ENCODE measurements around the gene ZNF142.

ZNF142 gene

DNA sequence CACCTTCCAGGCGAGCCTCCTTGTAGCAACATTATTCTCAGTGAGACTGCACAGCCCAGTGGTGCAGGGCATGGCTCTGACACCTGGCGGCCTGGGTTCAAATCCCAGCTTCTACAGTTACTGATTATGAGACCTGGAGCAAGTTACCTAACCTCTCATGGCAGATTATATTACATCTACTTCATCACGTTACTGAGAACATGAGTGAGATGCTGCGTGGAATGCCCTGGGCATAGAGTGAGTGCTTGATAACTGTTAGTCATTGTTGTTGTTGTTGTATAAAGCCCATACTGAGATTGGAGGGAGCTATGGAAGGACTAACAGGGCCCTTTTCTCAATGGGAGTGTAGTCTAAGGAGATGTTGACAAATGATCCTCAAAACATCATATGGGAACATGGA, 33.1 kb downstream of the ZNF142 start:
- H3K4me3 ChIP-seq (ENCODE audit: insufficient read depth, low read depth, low read length, poor library complexity, severe bottlenecking), result no peak overlapping the region
- H3K36me3 ChIP-seq (ENCODE audit: control insufficient read depth, insufficient read depth, low read length), result no peaks in the 10 kb centered on the region
- H3K27ac ChIP-seq (ENCODE audit: insufficient read depth, low read length, poor library complexity, severe bottlenecking), result no peak overlapping the region
- H3K27me3 ChIP-seq (replicated peaks; ENCODE audit: control insufficient read depth, insufficient read depth, low read length, poor library complexity, severe bottlenecking), result no peaks in the 10 kb centered on the region
- no peaks in the 10 kb centered on the region for H3K4me1 ChIP-seq (ENCODE audit: control insufficient read depth, insufficient read depth, low read length, poor library complexity, severe bottlenecking)
- DNase-seq, result no peak
- no peaks in the 10 kb centered on the region for H3K9me3 ChIP-seq (ENCODE audit: control insufficient read depth, low read length)

DNA sequence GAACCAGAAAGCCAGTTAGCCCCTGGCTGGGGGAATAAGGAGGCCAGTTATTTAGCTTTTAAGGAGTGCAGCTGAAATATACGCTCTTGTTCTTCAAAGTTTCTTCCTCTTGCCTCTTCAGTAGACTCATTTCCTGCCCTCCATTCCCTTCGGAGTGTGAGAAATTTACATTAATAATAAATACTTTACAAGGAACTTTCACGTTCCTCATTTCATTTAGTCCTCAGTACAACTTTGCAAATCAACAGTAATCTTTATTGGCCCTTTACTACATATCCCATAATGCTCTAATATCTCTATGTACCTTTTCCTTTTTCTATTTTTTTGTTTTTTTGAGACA, 36.1 kb downstream of the ZNF142 start:
- no peaks in the 10 kb centered on the region for H3K4me1 ChIP-seq (ENCODE audit: control insufficient read depth, insufficient read depth, low read length, poor library complexity, severe bottlenecking)
- no peak overlapping the region for H3K4me3 ChIP-seq (ENCODE audit: insufficient read depth, low read depth, low read length, poor library complexity, severe bottlenecking)
- no peaks in the 10 kb centered on the region for H3K9me3 ChIP-seq (ENCODE audit: control insufficient read depth, low read length)
- no peak for DNase-seq
- H3K27ac ChIP-seq (ENCODE audit: insufficient read depth, low read length, poor library complexity, severe bottlenecking), result no peak overlapping the region
- no peaks in the 10 kb centered on the region for H3K27me3 ChIP-seq (replicated peaks; ENCODE audit: control insufficient read depth, insufficient read depth, low read length, poor library complexity, severe bottlenecking)
- H3K36me3 ChIP-seq (ENCODE audit: control insufficient read depth, insufficient read depth, low read length), result no peaks in the 10 kb centered on the region

DNA sequence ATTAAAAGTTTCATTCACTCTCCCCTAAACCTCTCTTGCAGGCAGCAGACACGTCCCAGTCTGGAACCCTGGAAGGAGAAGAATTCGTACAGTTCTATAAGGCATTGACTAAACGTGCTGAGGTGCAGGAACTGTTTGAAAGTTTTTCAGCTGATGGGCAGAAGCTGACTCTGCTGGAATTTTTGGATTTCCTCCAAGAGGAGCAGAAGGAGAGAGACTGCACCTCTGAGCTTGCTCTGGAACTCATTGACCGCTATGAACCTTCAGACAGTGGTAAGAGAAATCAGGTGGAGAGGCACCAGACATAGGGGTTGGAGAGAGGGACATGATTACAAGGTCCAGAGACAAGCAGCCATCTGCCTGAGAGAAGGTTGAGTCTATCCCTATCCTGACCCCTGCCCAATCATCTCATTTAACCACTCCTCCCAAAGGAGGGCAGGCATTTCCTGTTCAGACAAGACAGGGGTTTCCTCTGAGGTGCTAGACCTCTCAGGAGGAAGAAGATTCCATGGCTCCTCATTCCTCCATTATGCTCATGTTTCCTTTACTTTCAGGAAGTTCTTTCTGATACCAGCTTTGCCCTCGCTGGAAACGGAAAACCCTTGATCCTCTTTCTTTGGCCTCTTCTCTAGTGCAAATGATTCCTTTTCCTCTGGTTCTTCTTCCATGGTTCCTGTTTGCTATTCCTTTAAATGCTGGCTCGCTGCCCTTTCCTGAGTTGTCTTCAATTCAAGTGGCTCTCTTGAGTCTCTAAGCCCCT, 36.6 kb downstream of the ZNF142 start:
- H3K27ac ChIP-seq (ENCODE audit: insufficient read depth, low read length, poor library complexity, severe bottlenecking), result no peak overlapping the region
- H3K4me1 ChIP-seq (ENCODE audit: control insufficient read depth, insufficient read depth, low read length, poor library complexity, severe bottlenecking), result no peaks in the 10 kb centered on the region
- H3K27me3 ChIP-seq (replicated peaks; ENCODE audit: control insufficient read depth, insufficient read depth, low read length, poor library complexity, severe bottlenecking), result no peaks in the 10 kb centered on the region
- H3K9me3 ChIP-seq (ENCODE audit: control insufficient read depth, low read length), result no peaks in the 10 kb centered on the region
- no peaks in the 10 kb centered on the region for H3K36me3 ChIP-seq (ENCODE audit: control insufficient read depth, insufficient read depth, low read length)
- no peak for DNase-seq
- no peak overlapping the region for H3K4me3 ChIP-seq (ENCODE audit: insufficient read depth, low read depth, low read length, poor library complexity, severe bottlenecking)

- Histone ChIP-seq H3K27ac (ENCODE audit: insufficient read depth, low read length, poor library complexity, severe bottlenecking) (no peak overlapping the region), H3K4me1 (ENCODE audit: control insufficient read depth, insufficient read depth, low read length, poor library complexity, severe bottlenecking) (no peaks in the 10 kb centered on the region), H3K4me3 (ENCODE audit: insufficient read depth, low read depth, low read length, poor library complexity, severe bottlenecking) (no peak overlapping the region), H3K27me3 (replicated peaks; ENCODE audit: control insufficient read depth, insufficient read depth, low read length, poor library complexity, severe bottlenecking) (no peaks in the 10 kb centered on the region), H3K36me3 (ENCODE audit: control insufficient read depth, insufficient read depth, low read length) (no peaks in the 10 kb centered on the region), H3K9me3 (ENCODE audit: control insufficient read depth, low read length) (no peaks in the 10 kb centered on the region)
- no peak for DNase-seq
These were observed 38.4 kb downstream of the ZNF142 start for GRCh38 chr2:218621007-218621406.

GRCh38 chr2:218618102-218618860, 41.1 kb downstream of the ZNF142 start:
- Histone ChIP-seq H3K36me3 (ENCODE audit: control insufficient read depth, insufficient read depth, low read length) (no peaks in the 10 kb centered on the region), H3K4me3 (ENCODE audit: insufficient read depth, low read depth, low read length, poor library complexity, severe bottlenecking) (no peak overlapping the region), H3K27ac (ENCODE audit: insufficient read depth, low read length, poor library complexity, severe bottlenecking) (no peak overlapping the region)

DNA sequence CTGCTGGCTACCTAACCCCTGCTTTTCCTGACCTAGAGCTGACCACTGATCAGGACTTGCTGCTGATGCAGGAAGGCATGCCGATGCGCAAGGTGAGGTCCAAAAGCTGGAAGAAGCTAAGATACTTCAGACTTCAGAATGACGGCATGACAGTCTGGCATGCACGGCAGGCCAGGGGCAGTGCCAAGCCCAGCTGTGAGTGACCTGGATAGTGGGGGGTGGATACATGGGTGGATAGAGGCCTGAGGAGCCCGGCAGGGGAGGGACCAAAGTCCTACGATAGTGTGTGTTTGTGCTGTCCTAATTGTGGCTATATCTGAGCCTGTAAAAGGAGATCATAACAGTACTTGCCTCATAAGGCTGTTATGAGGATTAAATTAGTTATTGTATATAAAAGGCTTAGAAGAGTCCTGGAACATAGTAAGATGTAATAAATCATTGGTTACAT, 43.5 kb downstream of the ZNF142 start:
- Histone ChIP-seq H3K9me3 (ENCODE audit: control insufficient read depth, low read length) (no peaks in the 10 kb centered on the region), H3K4me3 (ENCODE audit: insufficient read depth, low read depth, low read length, poor library complexity, severe bottlenecking) (no peak overlapping the region), H3K27ac (ENCODE audit: insufficient read depth, low read length, poor library complexity, severe bottlenecking) (no peak overlapping the region), H3K4me1 (ENCODE audit: control insufficient read depth, insufficient read depth, low read length, poor library complexity, severe bottlenecking) (no peaks in the 10 kb centered on the region), H3K27me3 (replicated peaks; ENCODE audit: control insufficient read depth, insufficient read depth, low read length, poor library complexity, severe bottlenecking) (no peaks in the 10 kb centered on the region), H3K36me3 (ENCODE audit: control insufficient read depth, insufficient read depth, low read length) (no peaks in the 10 kb centered on the region)
- DNase-seq, result no peak

More at GRCh38 chr2:218618102-218618860, 41.1 kb downstream of the ZNF142 start:
- no peaks in the 10 kb centered on the region for H3K4me1 ChIP-seq (ENCODE audit: control insufficient read depth, insufficient read depth, low read length, poor library complexity, severe bottlenecking)
- DNase-seq, result no peak
- H3K9me3 ChIP-seq (ENCODE audit: control insufficient read depth, low read length), result no peaks in the 10 kb centered on the region
- H3K27me3 ChIP-seq (replicated peaks; ENCODE audit: control insufficient read depth, insufficient read depth, low read length, poor library complexity, severe bottlenecking), result no peaks in the 10 kb centered on the region

DNA sequence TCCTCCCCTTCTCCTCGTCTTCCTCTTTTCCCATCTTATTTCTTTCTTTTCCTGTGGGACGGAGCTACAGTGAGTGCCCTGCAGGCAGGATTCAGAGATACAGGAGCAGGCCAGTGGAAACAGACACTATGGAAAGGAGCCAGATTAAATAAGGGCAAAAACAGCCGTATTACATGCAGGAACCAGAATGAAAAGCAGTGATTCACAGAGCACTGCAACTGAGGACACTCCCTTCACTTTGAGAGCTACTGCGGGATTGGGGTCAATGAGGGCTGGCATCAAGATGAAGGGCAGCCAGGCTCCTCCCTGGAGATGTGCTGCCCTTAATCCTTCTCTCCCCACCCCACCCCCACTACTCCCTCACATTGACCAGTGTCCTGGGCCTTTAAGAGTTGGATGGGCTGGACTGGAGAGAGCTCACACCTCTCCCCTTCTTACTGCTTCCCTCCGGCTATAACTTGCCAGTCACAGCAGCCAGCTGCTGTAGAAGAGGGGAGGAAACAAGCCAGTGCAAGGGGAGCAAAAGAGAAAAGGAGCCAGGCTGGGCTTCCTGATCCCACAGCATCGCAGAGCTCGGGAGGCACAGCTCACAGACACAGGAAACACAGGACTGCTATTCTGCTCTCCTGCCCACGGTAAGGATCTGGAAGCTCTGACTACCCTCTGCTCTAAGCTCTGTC, 51.8 kb downstream of the ZNF142 start, which contains the start of gene PLCD4:
TSS of gene PLCD4 (plus strand) at position 464 of the 680 bp plus-strand sequence. CDS start 7,841 bp downstream, outside the sequence.
- Histone ChIP-seq H3K4me3 (ENCODE audit: insufficient read depth, low read depth, low read length, poor library complexity, severe bottlenecking) (no peak within 1 kb of the TSS), H3K27me3 (replicated peaks; ENCODE audit: control insufficient read depth, insufficient read depth, low read length, poor library complexity, severe bottlenecking) (no peaks in the 10 kb centered on the region), H3K4me1 (ENCODE audit: control insufficient read depth, insufficient read depth, low read length, poor library complexity, severe bottlenecking) (no peaks in the 10 kb centered on the region), H3K36me3 (ENCODE audit: control insufficient read depth, insufficient read depth, low read length) (no peaks in the 10 kb centered on the region), H3K9me3 (ENCODE audit: control insufficient read depth, low read length) (no peaks in the 10 kb centered on the region), H3K27ac (ENCODE audit: insufficient read depth, low read length, poor library complexity, severe bottlenecking) (no peak within 1 kb of the TSS)
- no peak for DNase-seq

DNA sequence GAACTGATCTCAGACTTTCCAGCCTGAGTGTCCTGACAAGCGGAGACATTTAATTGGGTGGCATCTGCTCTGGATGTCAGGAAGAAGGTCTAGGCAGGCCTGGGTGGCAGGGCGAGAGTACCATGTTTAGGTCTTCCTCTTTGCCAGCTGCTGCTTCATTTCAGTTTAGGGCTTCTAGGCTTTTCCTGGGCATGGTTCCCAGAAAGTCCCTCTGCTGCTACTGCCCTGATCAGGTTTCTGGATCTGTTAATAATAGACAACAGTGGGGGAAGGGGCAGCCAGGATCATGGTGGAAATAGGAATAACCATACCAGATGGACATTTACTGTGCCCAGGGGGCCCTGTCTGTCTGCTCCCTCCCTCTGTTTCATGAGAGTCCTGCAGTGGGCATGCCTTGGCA, 54.0 kb downstream of the ZNF142 start:
- no peaks in the 10 kb centered on the region for H3K36me3 ChIP-seq (ENCODE audit: control insufficient read depth, insufficient read depth, low read length)
- no peaks in the 10 kb centered on the region for H3K27me3 ChIP-seq (replicated peaks; ENCODE audit: control insufficient read depth, insufficient read depth, low read length, poor library complexity, severe bottlenecking)
- DNase-seq, result no peak
- no peaks in the 10 kb centered on the region for H3K4me1 ChIP-seq (ENCODE audit: control insufficient read depth, insufficient read depth, low read length, poor library complexity, severe bottlenecking)
- H3K9me3 ChIP-seq (ENCODE audit: control insufficient read depth, low read length), result no peaks in the 10 kb centered on the region
- no peak overlapping the region for H3K4me3 ChIP-seq (ENCODE audit: insufficient read depth, low read depth, low read length, poor library complexity, severe bottlenecking)
- no peak overlapping the region for H3K27ac ChIP-seq (ENCODE audit: insufficient read depth, low read length, poor library complexity, severe bottlenecking)
